IPS-NIHi7 (cell line): ENCODE measurements around the gene ATP6V1B1.

Experiments used
- DNase-seq: peaks from one replicate; pipeline ENCODE4 v3.0.0; 2012; ENCODE audit warnings: mixed read lengths; ENCODE audit errors: extremely low spot score

The ATP6V1B1 gene

GRCh38 chr2:70901227-70902066 lies 34.3 kb upstream of the ATP6V1B1 start:
- no peak for DNase-seq

- no peak for DNase-seq
Measured at GRCh38 chr2:70902067-70902442, 33.6 kb upstream of the ATP6V1B1 start.

GRCh38 chr2:70902579-70902978 lies 33.1 kb upstream of the ATP6V1B1 start:
- no peak for DNase-seq

GRCh38 chr2:70903171-70903570 lies 32.5 kb upstream of the ATP6V1B1 start:
- no peak for DNase-seq

GRCh38 chr2:70903641-70904340 lies 31.9 kb upstream of the ATP6V1B1 start:
- no peak for DNase-seq

GRCh38 chr2:70904371-70905216 lies 31.1 kb upstream of the ATP6V1B1 start:
- no peak for DNase-seq

GRCh38 chr2:70905443-70906421 lies 30.0 kb upstream of the ATP6V1B1 start:
- no peak for DNase-seq

GRCh38 chr2:70906439-70907005 lies 29.2 kb upstream of the ATP6V1B1 start:
- no peak for DNase-seq

- DNase-seq: no peak
Measured at GRCh38 chr2:70907130-70908057, 28.3 kb upstream of the ATP6V1B1 start.

GRCh38 chr2:70916291-70916690 lies 19.4 kb upstream of the ATP6V1B1 start:
- DNase-seq: no peak

GRCh38 chr2:70918016-70918415 lies 17.7 kb upstream of the ATP6V1B1 start:
- DNase-seq: no peak

- DNase-seq: peak; percentile 87
Measured at GRCh38 chr2:70919672-70920366, 15.9 kb upstream of the ATP6V1B1 start.

GRCh38 chr2:70920367-70920715 lies 15.4 kb upstream of the ATP6V1B1 start:
- no peak for DNase-seq

GRCh38 chr2:70921031-70921430 lies 14.7 kb upstream of the ATP6V1B1 start:
- no peak for DNase-seq

- no peak for DNase-seq
Measured at GRCh38 chr2:70921839-70922234, 13.9 kb upstream of the ATP6V1B1 start.

- DNase-seq: no peak
Measured at GRCh38 chr2:70922235-70923234, 13.2 kb upstream of the ATP6V1B1 start.

GRCh38 chr2:70923378-70924015 lies 12.2 kb upstream of the ATP6V1B1 start:
- peak; percentile 69 for DNase-seq
